Measurements from ENCODE around the gene MOB4. TPM values are rescaled to one million over a fixed set of nuclear protein-coding genes. Genes with fewer than 3 reads are reported as not detected.

Gene MOB4
- total RNA-seq, 2 donors from 2014 or later, result 13.4 to 20.1 TPM

DNA sequence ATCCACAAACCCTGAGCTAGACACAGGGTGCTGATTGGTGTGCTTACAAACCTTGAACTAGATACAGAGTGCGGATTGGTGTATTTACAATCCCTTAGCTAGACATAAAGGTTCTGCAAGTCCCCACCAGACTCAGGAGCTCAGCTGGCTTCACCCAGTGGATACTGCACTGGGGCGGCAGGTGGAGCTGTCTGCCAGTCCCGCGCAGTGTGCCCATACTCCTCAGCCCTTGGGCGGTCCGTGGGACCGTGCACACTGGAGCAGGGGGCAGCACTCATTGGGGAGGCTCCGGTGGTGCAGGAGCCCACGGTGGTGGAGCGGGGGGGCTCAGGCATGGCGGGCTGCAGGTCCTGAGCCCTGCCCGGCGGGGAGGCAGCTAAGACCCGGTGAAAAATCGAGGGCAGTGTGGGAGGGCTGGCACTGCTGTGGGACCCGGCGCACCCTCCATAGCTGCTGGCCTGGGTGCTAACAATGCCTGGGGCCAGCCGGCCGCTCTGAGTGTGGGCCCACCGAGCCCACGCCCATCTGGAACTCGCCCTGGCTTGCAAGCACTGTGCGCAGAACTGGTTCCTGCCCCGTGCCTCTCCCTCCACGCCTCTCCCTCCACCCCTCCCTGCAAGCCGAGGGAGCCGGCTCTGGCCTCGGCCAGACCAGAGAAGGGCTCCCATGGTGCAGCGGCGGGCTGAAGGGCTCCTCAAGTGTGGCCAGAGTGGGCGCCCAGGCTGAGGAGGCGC, 75.6 kb downstream of the MOB4 start:
- peaks cover 3% of the 10 kb centered on the region for H3K27me3 Mint-ChIP-seq
- H3K9me3 Mint-ChIP-seq, result no peaks in the 10 kb centered on the region
- H3K27ac Mint-ChIP-seq, result no peak overlapping the region
- no peaks in the 10 kb centered on the region for H3K4me1 Mint-ChIP-seq
- ATAC-seq (replicated peaks), result no peak
- H3K36me3 Mint-ChIP-seq (ENCODE audit: low read depth), result no peaks in the 10 kb centered on the region
- H3K4me3 Mint-ChIP-seq, result no peak overlapping the region

DNA sequence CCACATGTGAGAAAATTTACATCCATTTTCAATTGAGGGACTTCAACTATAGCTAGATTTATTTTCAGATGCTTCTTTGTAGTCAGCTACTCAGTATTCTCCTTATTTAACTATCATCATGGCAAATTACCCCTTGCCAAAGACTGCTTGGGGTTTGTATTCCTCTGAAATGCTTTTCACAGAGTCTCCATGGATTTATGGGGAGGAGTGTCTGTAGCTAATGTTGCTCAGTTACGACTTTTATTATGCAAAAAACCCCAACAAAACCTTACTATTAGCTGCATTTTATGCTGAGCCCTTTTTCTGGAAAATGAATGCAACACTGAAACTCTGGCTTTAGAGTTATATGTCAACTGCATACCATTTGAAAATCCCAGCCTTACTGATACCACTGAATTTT, 80.9 kb downstream of the MOB4 start:
- no peak for ATAC-seq (replicated peaks)
- peaks cover 4% of the 10 kb centered on the region for H3K27me3 Mint-ChIP-seq
- H3K4me3 Mint-ChIP-seq, result no peak overlapping the region
- no peaks in the 10 kb centered on the region for H3K36me3 Mint-ChIP-seq (ENCODE audit: low read depth)
- no peaks in the 10 kb centered on the region for H3K4me1 Mint-ChIP-seq
- no peak overlapping the region for H3K27ac Mint-ChIP-seq
- no peaks in the 10 kb centered on the region for H3K9me3 Mint-ChIP-seq

DNA sequence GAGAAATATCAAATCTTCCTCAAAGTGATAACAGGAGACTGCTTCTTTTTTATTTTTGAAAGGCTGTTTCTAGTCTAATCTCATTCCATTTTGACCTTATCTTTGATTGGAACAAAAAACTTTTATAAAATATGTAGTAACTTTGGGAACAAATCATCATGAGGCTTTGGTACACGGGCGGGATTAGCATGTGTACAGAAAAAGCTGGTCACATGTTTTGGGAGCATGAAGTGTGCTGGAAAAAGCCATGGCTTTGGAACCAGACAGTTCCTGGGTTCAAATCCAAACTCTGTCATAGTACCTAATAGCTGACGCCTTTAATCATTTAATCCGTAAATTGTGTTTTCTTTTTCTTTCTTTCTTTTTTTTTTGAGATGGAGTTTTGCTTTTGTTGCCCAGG, 81.3 kb downstream of the MOB4 start:
- H3K27ac Mint-ChIP-seq, result no peak overlapping the region
- no peak overlapping the region for H3K4me3 Mint-ChIP-seq
- peaks cover 4% of the 10 kb centered on the region for H3K27me3 Mint-ChIP-seq
- no peaks in the 10 kb centered on the region for H3K36me3 Mint-ChIP-seq (ENCODE audit: low read depth)
- H3K9me3 Mint-ChIP-seq, result no peaks in the 10 kb centered on the region
- H3K4me1 Mint-ChIP-seq, result no peaks in the 10 kb centered on the region
- no peak for ATAC-seq (replicated peaks)

DNA sequence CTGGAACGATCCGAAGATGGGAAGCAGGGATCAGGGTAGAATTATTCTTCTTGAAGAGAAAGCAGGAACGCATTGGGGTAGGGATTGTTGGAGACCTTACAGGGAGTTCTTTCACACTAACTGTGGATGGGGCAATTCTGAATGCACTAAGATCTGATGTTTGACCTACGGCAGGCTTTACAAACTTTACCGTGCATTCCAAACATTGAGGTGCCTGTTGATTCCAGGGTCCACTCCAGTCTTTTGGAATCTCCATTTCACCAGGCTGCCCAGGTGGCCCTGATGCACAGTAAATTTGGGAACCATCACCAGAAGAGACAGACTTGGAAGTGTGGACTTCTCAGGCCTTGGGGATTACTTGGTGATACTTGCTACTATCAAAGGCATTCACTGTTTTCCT, 82.6 kb downstream of the MOB4 start:
- Mint-ChIP-seq H3K27me3 (peaks cover 7% of the 10 kb centered on the region), H3K27ac (no peak overlapping the region), H3K36me3 (ENCODE audit: low read depth) (no peaks in the 10 kb centered on the region), H3K4me3 (no peak overlapping the region), H3K4me1 (no peaks in the 10 kb centered on the region), H3K9me3 (no peaks in the 10 kb centered on the region)
- ATAC-seq (replicated peaks), result no peak

DNA sequence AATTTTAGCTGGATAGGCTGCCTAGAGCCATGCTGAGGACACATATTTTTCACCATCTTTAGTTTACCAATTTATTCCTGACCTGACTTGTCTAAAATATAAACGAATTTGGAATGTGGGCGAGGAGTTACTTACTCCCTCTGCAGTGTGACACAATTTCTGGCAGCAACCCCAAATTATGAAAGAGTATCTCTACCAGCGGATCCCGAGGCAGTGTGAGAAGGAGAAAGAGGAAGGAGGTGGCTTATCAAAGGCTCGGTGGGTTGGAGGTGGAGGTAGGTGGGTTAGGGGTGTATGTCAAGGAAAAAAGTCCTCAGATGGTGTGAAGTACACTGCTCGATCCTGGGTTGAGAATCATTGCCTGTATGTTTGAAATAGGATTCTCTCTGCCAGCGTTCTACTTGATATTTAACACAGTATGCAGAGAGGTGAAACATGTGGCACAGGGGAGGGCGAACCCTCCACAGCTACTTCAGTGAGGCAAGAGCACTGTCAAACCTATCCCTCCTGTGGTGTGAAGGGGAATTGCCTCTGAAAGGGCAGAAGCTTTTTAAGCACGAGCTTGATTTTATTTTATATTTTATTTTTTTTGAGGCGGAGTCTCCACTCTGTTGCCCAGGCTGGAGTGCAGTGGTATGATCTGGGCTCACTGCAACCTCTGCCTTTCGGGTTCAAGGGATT, 83.6 kb downstream of the MOB4 start:
- Mint-ChIP-seq H3K4me3 (no peak overlapping the region), H3K27me3 (peaks cover 7% of the 10 kb centered on the region), H3K4me1 (no peaks in the 10 kb centered on the region), H3K9me3 (no peaks in the 10 kb centered on the region), H3K36me3 (ENCODE audit: low read depth) (no peaks in the 10 kb centered on the region), H3K27ac (no peak overlapping the region)
- no peak for ATAC-seq (replicated peaks)

DNA sequence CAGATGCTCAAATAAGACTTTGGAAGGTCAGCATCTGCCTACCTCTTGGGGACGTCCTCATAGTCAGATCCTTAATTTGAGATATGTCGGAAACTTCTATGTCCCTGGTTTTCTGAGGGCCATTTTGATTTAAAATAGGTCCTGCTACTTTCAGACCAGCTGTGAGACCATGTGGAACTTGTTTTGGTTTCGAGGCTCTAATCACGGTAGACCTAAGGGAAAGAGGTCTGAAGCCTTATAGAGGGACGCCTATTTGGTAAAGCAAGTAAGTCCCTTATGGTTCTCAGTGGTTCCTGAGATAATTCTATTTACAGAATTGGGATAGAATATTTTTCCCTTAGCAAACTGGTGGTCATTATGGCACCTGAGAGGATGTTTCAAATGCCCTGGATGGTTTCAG, 84.4 kb downstream of the MOB4 start:
- no peak overlapping the region for H3K4me3 Mint-ChIP-seq
- no peaks in the 10 kb centered on the region for H3K4me1 Mint-ChIP-seq
- no peaks in the 10 kb centered on the region for H3K36me3 Mint-ChIP-seq (ENCODE audit: low read depth)
- ATAC-seq (replicated peaks), result no peak
- peaks cover 7% of the 10 kb centered on the region for H3K27me3 Mint-ChIP-seq
- no peak overlapping the region for H3K27ac Mint-ChIP-seq
- no peaks in the 10 kb centered on the region for H3K9me3 Mint-ChIP-seq

DNA sequence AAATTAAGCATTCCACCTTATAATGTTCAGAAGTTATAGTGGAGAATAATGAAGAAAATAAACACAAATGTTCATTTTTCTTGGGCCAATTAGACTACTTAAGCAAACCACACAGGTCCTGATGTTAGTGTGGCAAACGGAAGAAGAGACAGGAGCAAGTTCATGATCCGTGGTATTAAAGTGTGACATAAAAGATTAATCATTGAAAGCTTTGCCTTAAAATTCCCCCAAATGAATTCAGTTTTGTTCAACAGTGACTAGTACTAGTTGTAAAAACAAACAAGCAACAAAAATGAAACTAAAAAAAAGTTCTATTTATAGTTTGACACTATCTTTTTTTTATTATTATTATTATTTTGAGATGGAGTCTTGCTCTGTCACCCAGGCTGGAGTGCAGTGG, 85.9 kb downstream of the MOB4 start:
- no peak overlapping the region for H3K27ac Mint-ChIP-seq
- no peak overlapping the region for H3K4me3 Mint-ChIP-seq
- H3K9me3 Mint-ChIP-seq, result no peaks in the 10 kb centered on the region
- H3K27me3 Mint-ChIP-seq, result peaks cover 7% of the 10 kb centered on the region
- no peaks in the 10 kb centered on the region for H3K36me3 Mint-ChIP-seq (ENCODE audit: low read depth)
- H3K4me1 Mint-ChIP-seq, result no peaks in the 10 kb centered on the region
- ATAC-seq (replicated peaks), result no peak

Other genes with a start within 250 kb of the MOB4 start
- gene ANKRD44, start 205.3 kb upstream of the MOB4 start, total RNA-seq, result 100 to 1,000 TPM; 131 to 154 TPM
- gene SF3B1, start 81.0 kb upstream of the MOB4 start, total RNA-seq, result 100 to 1,000 TPM; 273 to 277 TPM
- gene COQ10B, start 62.5 kb upstream of the MOB4 start, total RNA-seq, result 10 to 100 TPM; 15.8 to 20.1 TPM
- 100 to 1,000 TPM; 344 to 822 TPM for gene HSPD1, start 16.2 kb upstream of the MOB4 start, total RNA-seq
- 100 to 1,000 TPM; 151 to 313 TPM for gene HSPE1, start 15.7 kb upstream of the MOB4 start, total RNA-seq
- under 1 TPM; 0.17 to 0.29 TPM for gene RFTN2, start 159.5 kb downstream of the MOB4 start, total RNA-seq
- 10 to 100 TPM in 1 of 2 donors, 1 to 10 TPM in 1; 9.4 to 20.6 TPM for gene MARS2, start 189.3 kb downstream of the MOB4 start, total RNA-seq

All from activated T-helper 17 cell treated with anti-CD3 and anti-CD28 coated beads, Interleukin-2, amount 50 U/mL, for 72 hours (primary cell).